IMR-90 (cell line): ENCODE data around the gene TNNI2. TPM values are rescaled to one million over a fixed set of nuclear protein-coding genes. Genes with fewer than 3 reads are reported as not detected.

Experiments
- ATAC-seq: fragments of 200-7000 bp; cut with Tn5 transposase; 2 replicates; pipeline ENCODE4 v1.9.1; 2020; ENCODE audit warnings: low read depth, mild to moderate bottlenecking, moderate library complexity
- BruUV-seq: library from RNA; stranded (reverse); fragments of 400-500 nt; replicated peaks from 2 replicates; lab custom pipeline; 2021; lab: Mats Ljungman, UMichigan
- CTCF ChIA-PET: fragments of 300-600 bp; formaldehyde crosslinking; extraction: SDS; loops from one replicate; lab custom pipeline; 2021; ENCODE audit warnings: antibody characterized with exemption; lab: Yijun Ruan, JAX
- POLR2A ChIA-PET: fragments of 300-600 bp; sonication (Branson Sonifier 250); formaldehyde crosslinking; loops from one replicate; lab custom pipeline; 2022; ENCODE audit warnings: antibody characterized with exemption; ENCODE audit not compliant: unreplicated experiment; lab: Charles Lee
- DNase-seq: peaks from one replicate; pipeline ENCODE4 v3.0.0; 2013
- H2AFZ ChIP-seq: replicated peaks from 2 replicates; pipeline ENCODE3; 2013; ENCODE audit warnings: low read length, mild to moderate bottlenecking; ENCODE audit not compliant: poor library complexity
- H2AK5ac ChIP-seq: 2 replicates; pipeline ENCODE4 v1.6.1; 2013; ENCODE audit warnings: low read depth, low read length, inconsistent platforms
- H2AK9ac ChIP-seq: replicated peaks from 2 replicates; pipeline ENCODE3; 2013; ENCODE audit warnings: mild to moderate bottlenecking, low read depth, low read length, moderate library complexity; ENCODE audit not compliant: poor library complexity
- H2BK120ac ChIP-seq: 2 replicates; pipeline ENCODE4 v1.6.1; 2013; ENCODE audit warnings: low read depth, low read length, inconsistent platforms
- H2BK15ac ChIP-seq: 3 replicates; pipeline ENCODE4 v1.6.1; 2013; ENCODE audit warnings: low read depth, low read length, inconsistent platforms
- H2BK20ac ChIP-seq: 2 replicates; pipeline ENCODE4 v1.6.1; 2013; ENCODE audit warnings: low read depth, mild to moderate bottlenecking, inconsistent platforms, low read length, moderate library complexity
- H2BK5ac ChIP-seq: 2 replicates; pipeline ENCODE4 v1.6.1; 2013; ENCODE audit warnings: mild to moderate bottlenecking, low read depth, low read length, inconsistent platforms; ENCODE audit not compliant: poor library complexity, severe bottlenecking
- H3K14ac ChIP-seq: replicated peaks from 2 replicates; pipeline ENCODE4 v1.6.1; 2013; ENCODE audit warnings: low read depth, low read length, inconsistent platforms
- H3K18ac ChIP-seq: 2 replicates; pipeline ENCODE4 v1.6.1; 2013; ENCODE audit warnings: low read depth, low read length, control low read depth
- H3K23ac ChIP-seq: 2 replicates; pipeline ENCODE4 v1.6.1; 2013; ENCODE audit warnings: low read depth, low read length, inconsistent platforms
- H3K27ac ChIP-seq: 2 replicates; pipeline ENCODE4 v1.5.1; 2013; ENCODE audit warnings: mild to moderate bottlenecking, control low read depth, low read length; ENCODE audit not compliant: insufficient read depth
- H3K27me3 ChIP-seq: 2 replicates; pipeline ENCODE4 v1.6.1; 2013; ENCODE audit warnings: low read length; ENCODE audit not compliant: control insufficient read depth, insufficient read depth
- H3K36me3 ChIP-seq: 2 replicates; pipeline ENCODE4 v1.6.1; 2013; ENCODE audit warnings: low read length, mixed read lengths; ENCODE audit not compliant: control insufficient read depth, insufficient read depth
- H3K4ac ChIP-seq: 2 replicates; pipeline ENCODE4 v1.6.1; 2013; ENCODE audit warnings: low read depth, low read length, inconsistent platforms
- H3K4me1 ChIP-seq: 2 replicates; pipeline ENCODE4 v1.6.1; 2013; ENCODE audit warnings: low read length, mixed read lengths; ENCODE audit not compliant: control insufficient read depth, insufficient read depth
- H3K4me2 ChIP-seq: 2 replicates; pipeline ENCODE4 v1.6.1; 2013; ENCODE audit warnings: low read depth, mild to moderate bottlenecking, control low read depth, low read length, moderate library complexity
- H3K4me3 ChIP-seq: 2 replicates; pipeline ENCODE4 v1.5.1; 2013; ENCODE audit warnings: low read depth, mild to moderate bottlenecking, control low read depth, low read length, moderate library complexity; ENCODE audit not compliant: insufficient read depth
- H3K56ac ChIP-seq: 2 replicates; pipeline ENCODE4 v1.6.1; 2013; ENCODE audit warnings: low read length, inconsistent platforms; ENCODE audit not compliant: insufficient read depth; ENCODE audit errors: extremely low read depth
- H3K79me1 ChIP-seq, 2 experiments: 2 replicates each; pipeline ENCODE4 v1.6.1; 2013; ENCODE audit warnings: low read length in 2 of 2, inconsistent platforms in 1 of 2, low read depth in 1 of 2
- H3K9ac ChIP-seq: 2 replicates; pipeline ENCODE4 v1.6.1; 2013; ENCODE audit warnings: low read depth, low read length, control low read depth
- H3K9me1 ChIP-seq: 2 replicates; pipeline ENCODE4 v1.6.1; 2013; ENCODE audit warnings: low read length, inconsistent platforms; ENCODE audit not compliant: insufficient read depth
- H3K9me3 ChIP-seq: 2 replicates; pipeline ENCODE4 v1.6.1; 2013; ENCODE audit warnings: low read length; ENCODE audit not compliant: control insufficient read depth, insufficient read depth
- H4K20me1 ChIP-seq: 2 replicates; pipeline ENCODE4 v1.6.1; 2013; ENCODE audit warnings: low read length, inconsistent platforms; ENCODE audit not compliant: insufficient read depth
- H4K5ac ChIP-seq: 2 replicates; pipeline ENCODE4 v1.6.1; 2013; ENCODE audit warnings: mild to moderate bottlenecking, low read depth, low read length, control low read depth
- H4K8ac ChIP-seq, 2 experiments: 2 replicates each; pipeline ENCODE4 v1.6.1; 2013; ENCODE audit warnings: low read depth in 2 of 2, low read length in 2 of 2, control low read depth in 1 of 2, inconsistent platforms in 1 of 2
- H4K91ac ChIP-seq: 2 replicates; pipeline ENCODE4 v1.6.1; 2013; ENCODE audit warnings: low read depth, low read length, inconsistent platforms; ENCODE audit not compliant: insufficient read depth
- FOS ChIP-seq: fragments of 150-350 bp; IDR thresholded peaks from 2 replicates; pipeline ENCODE4 v1.6.1; 2016; ENCODE audit warnings: low read depth, low read length
- MAZ ChIP-seq: IDR thresholded peaks from 2 replicates; pipeline ENCODE4 v1.6.1; 2012; ENCODE audit warnings: low read depth, mild to moderate bottlenecking, low read length, improper control_type of control experiment, moderate library complexity, borderline replicate concordance
- MXI1 ChIP-seq: IDR thresholded peaks from 2 replicates; pipeline ENCODE4 v1.6.1; 2012; ENCODE audit warnings: low read depth, mild to moderate bottlenecking, low read length, moderate library complexity, borderline replicate concordance
- RCOR1 ChIP-seq: IDR thresholded peaks from 2 replicates; pipeline ENCODE4 v1.6.1; 2012; ENCODE audit warnings: mild to moderate bottlenecking, low read length, improper control_type of control experiment; ENCODE audit not compliant: insufficient replicate concordance
- WGBS, 2 experiments: methylation state at CpG; one replicate each; pipeline versions ENCODE4 v1.1.5 to v1.1.7; 2013; ENCODE audit warnings: missing lambda C conversion rate in 2 of 2; ENCODE audit not compliant: insufficient read length in 1 of 2; ENCODE audit errors: extremely low coverage in 2 of 2; 5-methylcytosine and 5-hydroxymethylcytosine counted together
- dilution Hi-C: fragments of 300-500 bp; cut with HindIII; formaldehyde crosslinking; loops from one replicate; pipeline ENCODE4 v1.14.3; 2018; ENCODE audit warnings: low sequenced_read_pairs; ENCODE audit not compliant: unreplicated experiment
- in situ Hi-C: fragments of 300-500 bp; cut with MboI; formaldehyde crosslinking; loops from 3 replicates; pipeline ENCODE4 v1.14.3; 2019; ENCODE audit warnings: low sequenced_read_pairs, inconsistent platforms, mixed read lengths
- intact Hi-C: fragments of 100-400 bp; cut with micrococcal nuclease; formaldehyde crosslinking; loops from 2 replicates; pipeline ENCODE4 v1.10.0; 2022
- polyA plus RNA-seq, 3 experiments: library from polyadenylated mRNA; depleted of rRNA; stranded (reverse); fragments of >200 nt; gene quantifications; 2 replicates each; pipeline ENCODE4 v1.2.3, GENCODE V29; 2012; ENCODE audit warnings: low replicate concordance in 1 of 3
- total RNA-seq: library from RNA; depleted of rRNA; stranded (reverse); fragments of >200 nt; gene quantifications from 2 replicates; pipeline ENCODE4 v1.2.3, GENCODE V29; 2012

Gene TNNI2
- total and polyA plus RNA-seq, 2 of the 4 experiments (the other 2 are of a cell fraction), result not detected

- peak overlapping the region; percentile 9; the same call in 1 of the 2 replicates for H2AK5ac ChIP-seq
- no TSS peak for BruUV-seq
- H3K56ac ChIP-seq, result no peak overlapping the region
- ATAC-seq (peak; percentile 45), DNase-seq (peak; percentile 43)
- H2BK5ac ChIP-seq, result no peak overlapping the region
- H3K9me1 ChIP-seq, result no peaks in the 10 kb centered on the region
- H4K5ac ChIP-seq, result no peak overlapping the region
- 50% methylated on average over 2 of the region's 11 CpGs; no CpG with 5 or more reads in 1 of the 2 experiments for WGBS, 2 experiments
- no peak overlapping the region for H3K18ac ChIP-seq
- no peaks in the 10 kb centered on the region for H3K79me1 ChIP-seq
- H3K9me3 ChIP-seq, result no peaks in the 10 kb centered on the region
- POLR2A ChIA-PET, result no interaction called here
- no peak overlapping the region for H3K14ac ChIP-seq
- no peak overlapping the region for H3K4me3 ChIP-seq
- CTCF ChIA-PET, result no interaction called here
- peaks cover 15% of the 10 kb centered on the region; the same call in 1 of the 2 replicates for H3K27me3 ChIP-seq
- no peaks in the 10 kb centered on the region for H4K20me1 ChIP-seq
- no peak overlapping the region for H4K8ac ChIP-seq
- H3K36me3 ChIP-seq, result no peaks in the 10 kb centered on the region
- no peak overlapping the region for H3K4me2 ChIP-seq
- H3K4me1 ChIP-seq, result peaks cover 15% of the 10 kb centered on the region
- no peak overlapping the region for H4K91ac ChIP-seq
- intact Hi-C loops (loop anchor here (5.0 kb wide), 1 partner anchor 177 kb away; no protein-coding TSS in a partner anchor), dilution Hi-C loops (no loop called here), in situ Hi-C loops (no loop called here)
- no peak overlapping the region for H2BK15ac ChIP-seq
- H3K23ac ChIP-seq, result 0 out of 2 replicates have a peak overlapping the region, but pooled peaks have one; percentile 32
- no peak overlapping the region for H3K27ac ChIP-seq
- no peak overlapping the region for H3K9ac ChIP-seq
- H2AK9ac ChIP-seq, result peak overlapping the region; percentile 68
- no peak for TF ChIP-seq FOS
- 0 out of 2 replicates have a peak, but pooled peaks have one; percentile 31 for TF ChIP-seq MAZ
- TF ChIP-seq MXI1, result peak; percentile 60
- TF ChIP-seq RCOR1, result peak; percentile 51
- no peak overlapping the region for H2BK20ac ChIP-seq
- H2BK120ac ChIP-seq, result no peak overlapping the region; the same call in 1 of the 2 replicates
- H2AFZ ChIP-seq, result peak overlapping the region; percentile 17
- peak overlapping the region; percentile 0; the same call in 1 of the 2 replicates for H3K4ac ChIP-seq
Measured at GRCh38 chr11:1829039-1829820, 9.6 kb upstream of the TNNI2 start.
